CD4-positive, CD25-positive, alpha-beta regulatory T cell (primary cell): ENCODE data around the gene U2SURP. TPM values are rescaled to one million over a fixed set of nuclear protein-coding genes. Genes with fewer than 3 reads are reported as not detected.

Experiments used
- ATAC-seq, 2 donors: fragments of 150-1000 bp; cut with Tn5 transposase; one replicate each; pipeline ENCODE4 v1.10.0; 2021; ENCODE audit warnings: low read depth in 2 of 2, moderate number of reproducible peaks in 2 of 2, moderate library complexity in 1 of 2
- DNase-seq, 3 donors: peaks; one replicate each; pipeline versions ENCODE4 v3.0.0 to v3.0.0-alpha.2; 2012 to 2022; ENCODE audit warnings: mixed read lengths in 1 of 3
- H3K27ac ChIP-seq: one replicate; pipeline ENCODE4 v1.7.0; 2013; ENCODE audit warnings: mild to moderate bottlenecking, low read length; ENCODE audit not compliant: insufficient read depth, poor library complexity, severe bottlenecking
- H3K27me3 ChIP-seq: one replicate; pipeline ENCODE4 v1.7.0; 2013; ENCODE audit warnings: low read length; ENCODE audit not compliant: control insufficient read depth, insufficient read depth
- H3K36me3 ChIP-seq: one replicate; pipeline ENCODE4 v1.7.0; 2013; ENCODE audit warnings: mild to moderate bottlenecking, low read length, moderate library complexity; ENCODE audit not compliant: control insufficient read depth, insufficient read depth
- H3K4me1 ChIP-seq: 2 replicates; pipeline ENCODE4 v1.7.0; 2013; ENCODE audit warnings: mild to moderate bottlenecking, low read length; ENCODE audit not compliant: insufficient read depth, control insufficient read depth, poor library complexity, severe bottlenecking
- H3K4me3 ChIP-seq: one replicate; pipeline ENCODE4 v1.7.0; 2013; ENCODE audit warnings: low read depth, mild to moderate bottlenecking, low read length, moderate library complexity
- H3K9me3 ChIP-seq, 2 experiments: 1 replicate in 1 of 2; 2 replicates in 1 of 2; pipeline ENCODE4 v1.7.0; 2013; ENCODE audit warnings: low read length in 2 of 2, mild to moderate bottlenecking in 1 of 2, moderate library complexity in 1 of 2; ENCODE audit not compliant: control insufficient read depth in 2 of 2
- H3K27ac Mint-ChIP-seq, 3 donors: one replicate each; pipeline ENCODE4 v1.8.0; 2020 to 2022; ENCODE audit warnings: mild to moderate bottlenecking in 3 of 3, mixed read lengths in 3 of 3, moderate library complexity in 2 of 3
- H3K27me3 Mint-ChIP-seq: one replicate; pipeline ENCODE4 v1.8.0; 2022; ENCODE audit warnings: mild to moderate bottlenecking, mixed read lengths
- H3K36me3 Mint-ChIP-seq: one replicate; pipeline ENCODE4 v1.8.0; 2020; ENCODE audit warnings: mixed read lengths
- H3K4me1 Mint-ChIP-seq, 4 donors: one replicate each; pipeline ENCODE4 v1.8.0; 2020 to 2022; ENCODE audit warnings: mixed read lengths in 4 of 4, mild to moderate bottlenecking in 1 of 4
- H3K4me3 Mint-ChIP-seq, 4 donors: one replicate each; pipeline ENCODE4 v1.8.0; 2020 to 2022; ENCODE audit warnings: mild to moderate bottlenecking in 4 of 4, mixed read lengths in 4 of 4, moderate library complexity in 3 of 4
- H3K9me3 Mint-ChIP-seq, 7 donors: one replicate each; pipeline ENCODE4 v1.8.0; 2020 to 2022; ENCODE audit warnings: mixed read lengths in 7 of 7, mild to moderate bottlenecking in 3 of 7, moderate library complexity in 2 of 7
- polyA plus RNA-seq, 4 donors: library from polyadenylated mRNA; unstranded; fragments of 300-500 nt; fragmentation: Illumina TruSeq; gene quantifications; one replicate each; pipeline ENCODE4 v1.2.3, GENCODE V29; 2021
- total RNA-seq: library from RNA; stranded (reverse); gene quantifications from one replicate; pipeline ENCODE4 v1.2.3, GENCODE V29; 2022

Gene U2SURP
- total and polyA plus RNA-seq, 5 donors from 2014 or later: 94.2 to 175 (median 116) TPM

DNA sequence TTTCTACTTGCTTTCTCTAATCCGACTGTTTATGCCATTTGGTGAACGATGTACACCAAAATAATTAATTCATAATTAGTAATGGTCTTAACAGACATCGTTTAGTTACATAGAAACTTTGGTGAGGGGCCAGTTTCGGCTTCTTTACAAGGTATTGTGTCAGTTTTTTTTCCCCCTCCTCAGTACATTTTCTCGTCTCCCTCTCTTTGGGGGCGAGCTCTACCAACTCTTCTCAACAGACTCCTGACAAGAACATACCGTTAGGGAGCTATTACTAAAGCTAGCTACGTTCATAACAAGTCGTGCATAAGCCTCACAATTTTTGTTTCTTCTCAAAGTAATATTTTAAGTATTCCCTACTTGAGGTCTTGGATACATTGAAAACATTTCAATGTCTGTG, 1.4 kb downstream of the U2SURP start:
- Histone ChIP-seq H3K27ac (peak overlapping the region; percentile 95), H3K4me1 (peaks cover 44% of the 10 kb centered on the region), H3K36me3 (no peaks in the 10 kb centered on the region), H3K9me3 (no peaks in the 10 kb centered on the region), H3K4me3 (peak overlapping the region; percentile 91), H3K27me3 (no peaks in the 10 kb centered on the region)
- Mint-ChIP-seq H3K36me3 (no peaks in the 10 kb centered on the region), H3K4me1 (peaks cover 22 to 66% (median 42%) of the 10 kb centered on the region in 4 donors), H3K27me3 (peaks cover 3% of the 10 kb centered on the region), H3K27ac (peak overlapping the region in 2 of 3 donors; percentile 99 to 100), H3K4me3 (peak overlapping the region; percentile 96 to 100 (median 98)), H3K9me3 (no peaks in the 10 kb centered on the region)
- DNase-seq: peak in 1 of 3 donors; percentile 7
- ATAC-seq: no peak

- H3K9me3 Mint-ChIP-seq: no peaks in the 10 kb centered on the region
- Histone ChIP-seq H3K4me3 (peak overlapping the region; percentile 57), H3K9me3 (no peaks in the 10 kb centered on the region), H3K27ac (no peak overlapping the region), H3K36me3 (no peaks in the 10 kb centered on the region), H3K27me3 (no peaks in the 10 kb centered on the region), H3K4me1 (peaks cover 50% of the 10 kb centered on the region)
- H3K4me3 Mint-ChIP-seq: peak overlapping the region; percentile 3 to 44 (median 30)
- no peaks in the 10 kb centered on the region for H3K36me3 Mint-ChIP-seq
- peaks cover 40 to 86% (median 53%) of the 10 kb centered on the region in 4 donors for H3K4me1 Mint-ChIP-seq
- DNase-seq (no peak), ATAC-seq (no peak)
- no peaks in the 10 kb centered on the region for H3K27me3 Mint-ChIP-seq
- H3K27ac Mint-ChIP-seq: peak overlapping the region in 1 of 3 donors; percentile 46
Measured at GRCh38 chr3:143004823-143005222, 3.5 kb downstream of the U2SURP start.

DNA sequence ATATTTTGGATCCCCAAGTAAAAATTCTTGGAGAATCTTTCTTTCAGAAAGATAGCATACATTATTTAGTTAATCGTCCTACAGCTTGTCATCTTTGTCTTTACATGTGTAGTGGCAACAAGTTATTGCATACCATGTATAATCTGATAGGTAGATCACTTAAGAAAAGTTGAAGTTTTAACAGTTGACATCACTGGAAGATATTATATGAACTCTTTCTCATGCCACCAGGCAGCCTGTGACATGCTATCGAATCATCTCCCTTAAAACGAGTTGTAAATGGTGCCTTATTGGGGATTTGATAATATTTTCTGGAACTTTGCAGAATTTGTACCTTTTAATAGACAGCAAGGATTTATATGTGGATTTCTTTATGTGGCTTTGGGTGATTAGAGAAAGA, 8.7 kb downstream of the U2SURP start:
- no peak for DNase-seq
- peaks cover 17% of the 10 kb centered on the region for H3K36me3 Mint-ChIP-seq
- no peak overlapping the region for H3K27ac ChIP-seq
- H3K27me3 Mint-ChIP-seq: no peaks in the 10 kb centered on the region
- no peak overlapping the region for H3K4me3 ChIP-seq
- no peak for ATAC-seq
- peak overlapping the region in 2 of 4 donors; percentile 27 to 33 for H3K4me3 Mint-ChIP-seq
- peaks cover 49 to 78% (median 62%) of the 10 kb centered on the region in 4 donors for H3K4me1 Mint-ChIP-seq
- no peaks in the 10 kb centered on the region for H3K27me3 ChIP-seq
- peaks cover 32% of the 10 kb centered on the region for H3K36me3 ChIP-seq
- no peak overlapping the region for H3K27ac Mint-ChIP-seq
- H3K9me3 Mint-ChIP-seq: no peaks in the 10 kb centered on the region
- peaks cover 18% of the 10 kb centered on the region for H3K4me1 ChIP-seq
- H3K9me3 ChIP-seq: no peaks in the 10 kb centered on the region

GRCh38 chr3:143011705-143012104, 10.3 kb downstream of the U2SURP start:
- Mint-ChIP-seq H3K27me3 (no peaks in the 10 kb centered on the region), H3K9me3 (no peaks in the 10 kb centered on the region), H3K4me1 (peaks cover 43 to 68% (median 60%) of the 10 kb centered on the region in 4 donors), H3K27ac (no peak overlapping the region), H3K36me3 (peaks cover 17% of the 10 kb centered on the region), H3K4me3 (no peak overlapping the region)
- H3K9me3 ChIP-seq: no peaks in the 10 kb centered on the region
- no peak overlapping the region for H3K27ac ChIP-seq
- H3K4me1 ChIP-seq: peaks cover 17% of the 10 kb centered on the region
- DNase-seq (peak in 1 of 3 donors; percentile 33), ATAC-seq (no peak)
- no peak overlapping the region for H3K4me3 ChIP-seq
- no peaks in the 10 kb centered on the region for H3K27me3 ChIP-seq
- peaks cover 41% of the 10 kb centered on the region for H3K36me3 ChIP-seq

DNA sequence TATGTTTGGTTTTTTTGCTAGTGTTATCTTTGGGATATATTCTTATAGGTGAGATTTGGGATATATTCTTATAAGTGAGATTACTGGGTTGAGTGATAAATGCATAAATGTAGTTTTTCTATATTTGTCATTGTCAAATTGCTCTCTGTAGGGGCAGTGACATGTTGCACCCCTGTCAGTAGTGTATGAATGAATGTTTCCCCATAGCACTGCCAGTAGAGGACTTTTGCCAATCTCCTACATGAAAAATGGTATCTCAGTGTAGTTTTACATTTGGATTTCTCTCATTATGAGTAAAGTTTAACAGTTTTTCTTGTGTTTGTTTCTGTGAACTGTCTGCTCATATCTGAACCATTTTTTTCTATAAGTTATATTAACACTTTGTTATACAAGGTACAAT, 13.6 kb downstream of the U2SURP start:
- H3K27ac Mint-ChIP-seq: no peak overlapping the region
- Histone ChIP-seq H3K27me3 (no peaks in the 10 kb centered on the region), H3K9me3 (no peaks in the 10 kb centered on the region), H3K4me1 (peaks cover 11% of the 10 kb centered on the region), H3K36me3 (peaks cover 72% of the 10 kb centered on the region), H3K27ac (no peak overlapping the region), H3K4me3 (no peak overlapping the region)
- H3K4me3 Mint-ChIP-seq: no peak overlapping the region
- H3K4me1 Mint-ChIP-seq: peaks cover 29 to 51% (median 38%) of the 10 kb centered on the region in 4 donors
- peaks cover 35% of the 10 kb centered on the region for H3K36me3 Mint-ChIP-seq
- ATAC-seq (no peak), DNase-seq (no peak)
- no peaks in the 10 kb centered on the region for H3K9me3 Mint-ChIP-seq
- no peaks in the 10 kb centered on the region for H3K27me3 Mint-ChIP-seq

- DNase-seq: peak in 2 of 3 donors; percentile 50 to 54
- no peak overlapping the region for H3K27ac ChIP-seq
- Mint-ChIP-seq H3K27me3 (no peaks in the 10 kb centered on the region), H3K4me1 (peaks cover 16 to 37% (median 27%) of the 10 kb centered on the region in 4 donors), H3K4me3 (no peak overlapping the region), H3K36me3 (peaks cover 44% of the 10 kb centered on the region), H3K9me3 (no peaks in the 10 kb centered on the region), H3K27ac (no peak overlapping the region)
- peak; percentile 25 to 40 for ATAC-seq
- peaks cover 3% of the 10 kb centered on the region for H3K4me1 ChIP-seq
- H3K9me3 ChIP-seq: no peaks in the 10 kb centered on the region
- H3K36me3 ChIP-seq: peaks cover 82% of the 10 kb centered on the region
- H3K4me3 ChIP-seq: no peak overlapping the region
- no peaks in the 10 kb centered on the region for H3K27me3 ChIP-seq
Measured at GRCh38 chr3:143016321-143016972, 15.1 kb downstream of the U2SURP start.

DNA sequence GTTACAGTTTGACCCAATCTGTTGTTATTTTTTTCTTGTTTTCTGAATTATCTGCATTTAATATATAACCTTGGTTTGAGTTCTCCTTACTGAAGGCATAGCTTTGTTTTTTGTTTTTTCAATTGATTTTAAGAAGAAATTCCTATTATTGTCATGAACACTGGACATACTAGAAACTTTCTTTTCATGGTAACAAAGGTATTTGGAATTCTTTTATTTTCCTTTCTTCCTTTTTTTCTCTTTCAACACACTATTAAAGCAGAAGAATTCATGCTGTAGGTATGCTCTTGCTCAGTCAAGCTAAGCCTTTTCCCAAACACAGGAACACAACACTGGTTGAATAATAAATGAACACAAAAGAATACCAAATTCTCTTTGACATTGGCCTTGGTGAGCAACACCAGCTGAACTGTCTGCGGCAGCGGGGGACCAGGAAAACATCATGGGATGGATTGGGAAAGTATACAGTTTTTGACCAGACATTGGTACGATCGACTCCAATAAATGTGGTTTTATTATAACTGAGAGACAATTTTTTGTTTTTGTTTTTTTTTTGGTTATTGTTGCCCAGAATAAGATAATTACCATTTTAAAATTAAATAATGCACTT, 23.1 kb downstream of the U2SURP start:
- DNase-seq (no peak), ATAC-seq (no peak)
- no peaks in the 10 kb centered on the region for H3K9me3 ChIP-seq
- no peak overlapping the region for H3K27ac Mint-ChIP-seq
- no peaks in the 10 kb centered on the region for H3K4me1 ChIP-seq
- H3K27ac ChIP-seq: no peak overlapping the region
- H3K4me3 Mint-ChIP-seq: no peak overlapping the region
- H3K4me3 ChIP-seq: no peak overlapping the region
- peaks cover 63% of the 10 kb centered on the region for H3K36me3 Mint-ChIP-seq
- H3K36me3 ChIP-seq: peaks cover 93% of the 10 kb centered on the region
- no peaks in the 10 kb centered on the region for H3K27me3 ChIP-seq
- peaks cover 0 to 2% (median 0%) of the 10 kb centered on the region in 7 donors for H3K9me3 Mint-ChIP-seq
- peaks cover 0 to 7% (median 2%) of the 10 kb centered on the region in 4 donors for H3K4me1 Mint-ChIP-seq
- H3K27me3 Mint-ChIP-seq: no peaks in the 10 kb centered on the region
